ENCODE results near the gene TTC7B. TPM values are rescaled to one million over a fixed set of nuclear protein-coding genes. Genes with fewer than 3 reads are reported as not detected.

The TTC7B gene
- total RNA-seq, 1 experiment from 2014 or later, result 70.6 TPM

DNA sequence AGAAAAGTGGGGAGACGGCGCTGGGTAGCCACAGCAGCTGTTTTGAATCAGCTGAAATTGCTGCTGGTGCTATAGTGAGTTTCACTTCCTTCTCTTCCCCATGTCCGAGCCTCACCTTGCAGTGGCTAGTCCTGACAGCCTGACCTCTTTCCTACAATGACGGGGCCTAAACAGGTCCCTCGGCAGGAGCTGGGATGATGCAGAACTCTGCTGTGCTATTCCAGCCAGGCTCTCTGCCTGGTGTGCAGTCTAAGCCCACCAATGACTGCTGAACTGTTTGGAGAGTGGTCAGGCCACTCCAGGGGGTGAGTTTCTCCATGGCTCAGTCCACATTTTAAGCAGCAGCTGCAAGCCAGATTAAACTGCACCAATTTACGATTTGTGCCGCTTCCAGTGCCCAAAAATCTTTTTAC, 207.3 kb downstream of the TTC7B start:
- H3K79me2 ChIP-seq (ENCODE audit: insufficient read depth, low read length), result no peaks in the 10 kb centered on the region
- H3K4me3 ChIP-seq (replicated peaks in 1 of 2; ENCODE audit: low read depth in 1 of 2, low read length in 2 of 2), result no peak overlapping the region
- no TSS peak for BruUV-seq (replicated peaks)
- CTCF ChIA-PET, result no interaction called here
- RAD21 ChIA-PET (ENCODE audit: low non-redundant PET in 1 of 2, low total read pairs in 2 of 2, uncharacterized antibody in 2 of 2, unreplicated experiment in 2 of 2), result no interaction called here
- H3K27me3 ChIP-seq (ENCODE audit: insufficient read depth, low read length), result no peaks in the 10 kb centered on the region
- H3K27ac ChIP-seq (ENCODE audit: low read depth, low read length), result no peak overlapping the region
- H2AFZ ChIP-seq (ENCODE audit: low read depth, low read length, poor library complexity, severe bottlenecking), result no peak overlapping the region
- ATAC-seq (no peak), DNase-seq (ENCODE audit: low read depth, low spot score) (no peak)
- no peak overlapping the region for H3K9ac ChIP-seq (ENCODE audit: low read length)
- POLR2A ChIA-PET, result interaction anchor here (0.6 kb wide), 1 partner anchor 25 kb away, joined by 3 read pairs; no protein-coding TSS in a partner anchor
- no peaks in the 10 kb centered on the region for H3K36me3 ChIP-seq (ENCODE audit: control insufficient read depth in 1 of 2, insufficient read depth in 2 of 2, low read length in 2 of 2)
- no peak for TF ChIP-seq TCF7L2 (IDR thresholded peaks at IDR 0.05; ENCODE audit: borderline replicate concordance, extremely low read depth, insufficient read depth, insufficient read length)
- no peak for TF ChIP-seq ELF1 (IDR thresholded peaks at IDR 0.05; ENCODE audit: borderline replicate concordance, low read depth)
- no peak for TF ChIP-seq CTCF (IDR thresholded peaks at IDR 0.05 in 2 of 3, conservative IDR thresholded peaks at IDR 0.05 in 1 of 3; ENCODE audit: borderline replicate concordance in 1 of 3, insufficient read depth in 1 of 3, low read depth in 2 of 3, low read length in 2 of 3)
- TF ChIP-seq ZNF274 (IDR thresholded peaks at IDR 0.05; ENCODE audit: low read depth, low read length), result no peak
- TF ChIP-seq CBX3 (IDR thresholded peaks at IDR 0.05; ENCODE audit: low read depth), result no peak
- no peak for TF ChIP-seq FOSL1 (IDR thresholded peaks at IDR 0.05; ENCODE audit: low read depth)
- no peak for TF ChIP-seq SRF (IDR thresholded peaks at IDR 0.05; ENCODE audit: low read depth)
- no peak for TF ChIP-seq POLR2A (IDR thresholded peaks at IDR 0.05; ENCODE audit: borderline replicate concordance, extremely low read depth, insufficient read depth, insufficient read length)
- no peak for TF ChIP-seq SIN3A (IDR thresholded peaks at IDR 0.05; ENCODE audit: low read depth)
- TF ChIP-seq EGR1 (IDR thresholded peaks at IDR 0.05; ENCODE audit: low read depth), result no peak
- no peak for TF ChIP-seq YY1 (IDR thresholded peaks at IDR 0.05; ENCODE audit: extremely low read depth, insufficient replicate concordance, low read depth, low read length)
- no peak for TF ChIP-seq ZFX (IDR thresholded peaks at IDR 0.05)
- TF ChIP-seq MAX (IDR thresholded peaks at IDR 0.05), result no peak
- TF ChIP-seq ATF3 (IDR thresholded peaks at IDR 0.05), result no peak
- TF ChIP-seq RAD21 (IDR thresholded peaks at IDR 0.05; ENCODE audit: low read depth), result no peak
- no peak for TF ChIP-seq ZBTB33 (IDR thresholded peaks at IDR 0.05; ENCODE audit: extremely low read depth, insufficient replicate concordance, low read length)
- TF ChIP-seq POLR2AphosphoS5 (IDR thresholded peaks at IDR 0.05; ENCODE audit: low read depth, low read length), result no peak
- no peaks in the 10 kb centered on the region for H4K20me1 ChIP-seq (ENCODE audit: insufficient read depth)
- intact Hi-C loops (cut with micrococcal nuclease), result no loop called here
- no peaks in the 10 kb centered on the region for H3K9me3 ChIP-seq (ENCODE audit: control insufficient read depth in 1 of 2, insufficient read depth in 1 of 2, low read depth in 1 of 2, low read length in 2 of 2)
- H3K9me2 ChIP-seq (ENCODE audit: insufficient read depth), result no peaks in the 10 kb centered on the region
- H3K4me2 ChIP-seq (ENCODE audit: low read length), result no peak overlapping the region
- no peaks in the 10 kb centered on the region for H3K4me1 ChIP-seq (ENCODE audit: control insufficient read depth in 1 of 2, insufficient read depth in 2 of 2, low read length in 2 of 2)
